ENCODE data around the gene NAPG. TPM values are rescaled to one million over a fixed set of nuclear protein-coding genes. Genes with fewer than 3 reads are reported as not detected.

The NAPG gene
- total and polyA plus RNA-seq, 9 of the 15 experiments (the other 6 are each of a cell fraction or from before 2014, with no cell fraction given), result 31.6 to 63.3 (median 50.9) TPM

DNA sequence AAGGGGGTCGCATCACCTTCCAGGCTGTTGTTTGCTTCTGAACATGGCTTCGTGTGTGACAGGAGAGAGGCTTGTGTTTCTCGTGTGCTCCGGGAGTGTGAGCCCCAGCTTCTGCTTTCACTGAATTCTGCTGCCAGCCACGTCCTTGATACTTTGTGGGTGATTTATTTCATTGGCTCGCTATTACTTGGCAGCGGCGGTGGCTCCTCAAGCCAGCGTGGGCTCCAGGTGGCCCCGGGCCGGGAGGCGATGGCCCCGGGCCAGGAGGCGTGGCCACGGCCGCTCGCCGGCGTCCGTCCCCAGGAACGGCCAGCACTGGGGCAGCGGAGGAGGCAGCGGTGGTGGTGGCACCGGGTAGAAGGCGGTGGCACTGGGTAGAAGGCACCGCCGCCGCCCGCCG lies 63.1 kb downstream of the NAPG start (continued):
- TF ChIP-seq, protein P1, sequence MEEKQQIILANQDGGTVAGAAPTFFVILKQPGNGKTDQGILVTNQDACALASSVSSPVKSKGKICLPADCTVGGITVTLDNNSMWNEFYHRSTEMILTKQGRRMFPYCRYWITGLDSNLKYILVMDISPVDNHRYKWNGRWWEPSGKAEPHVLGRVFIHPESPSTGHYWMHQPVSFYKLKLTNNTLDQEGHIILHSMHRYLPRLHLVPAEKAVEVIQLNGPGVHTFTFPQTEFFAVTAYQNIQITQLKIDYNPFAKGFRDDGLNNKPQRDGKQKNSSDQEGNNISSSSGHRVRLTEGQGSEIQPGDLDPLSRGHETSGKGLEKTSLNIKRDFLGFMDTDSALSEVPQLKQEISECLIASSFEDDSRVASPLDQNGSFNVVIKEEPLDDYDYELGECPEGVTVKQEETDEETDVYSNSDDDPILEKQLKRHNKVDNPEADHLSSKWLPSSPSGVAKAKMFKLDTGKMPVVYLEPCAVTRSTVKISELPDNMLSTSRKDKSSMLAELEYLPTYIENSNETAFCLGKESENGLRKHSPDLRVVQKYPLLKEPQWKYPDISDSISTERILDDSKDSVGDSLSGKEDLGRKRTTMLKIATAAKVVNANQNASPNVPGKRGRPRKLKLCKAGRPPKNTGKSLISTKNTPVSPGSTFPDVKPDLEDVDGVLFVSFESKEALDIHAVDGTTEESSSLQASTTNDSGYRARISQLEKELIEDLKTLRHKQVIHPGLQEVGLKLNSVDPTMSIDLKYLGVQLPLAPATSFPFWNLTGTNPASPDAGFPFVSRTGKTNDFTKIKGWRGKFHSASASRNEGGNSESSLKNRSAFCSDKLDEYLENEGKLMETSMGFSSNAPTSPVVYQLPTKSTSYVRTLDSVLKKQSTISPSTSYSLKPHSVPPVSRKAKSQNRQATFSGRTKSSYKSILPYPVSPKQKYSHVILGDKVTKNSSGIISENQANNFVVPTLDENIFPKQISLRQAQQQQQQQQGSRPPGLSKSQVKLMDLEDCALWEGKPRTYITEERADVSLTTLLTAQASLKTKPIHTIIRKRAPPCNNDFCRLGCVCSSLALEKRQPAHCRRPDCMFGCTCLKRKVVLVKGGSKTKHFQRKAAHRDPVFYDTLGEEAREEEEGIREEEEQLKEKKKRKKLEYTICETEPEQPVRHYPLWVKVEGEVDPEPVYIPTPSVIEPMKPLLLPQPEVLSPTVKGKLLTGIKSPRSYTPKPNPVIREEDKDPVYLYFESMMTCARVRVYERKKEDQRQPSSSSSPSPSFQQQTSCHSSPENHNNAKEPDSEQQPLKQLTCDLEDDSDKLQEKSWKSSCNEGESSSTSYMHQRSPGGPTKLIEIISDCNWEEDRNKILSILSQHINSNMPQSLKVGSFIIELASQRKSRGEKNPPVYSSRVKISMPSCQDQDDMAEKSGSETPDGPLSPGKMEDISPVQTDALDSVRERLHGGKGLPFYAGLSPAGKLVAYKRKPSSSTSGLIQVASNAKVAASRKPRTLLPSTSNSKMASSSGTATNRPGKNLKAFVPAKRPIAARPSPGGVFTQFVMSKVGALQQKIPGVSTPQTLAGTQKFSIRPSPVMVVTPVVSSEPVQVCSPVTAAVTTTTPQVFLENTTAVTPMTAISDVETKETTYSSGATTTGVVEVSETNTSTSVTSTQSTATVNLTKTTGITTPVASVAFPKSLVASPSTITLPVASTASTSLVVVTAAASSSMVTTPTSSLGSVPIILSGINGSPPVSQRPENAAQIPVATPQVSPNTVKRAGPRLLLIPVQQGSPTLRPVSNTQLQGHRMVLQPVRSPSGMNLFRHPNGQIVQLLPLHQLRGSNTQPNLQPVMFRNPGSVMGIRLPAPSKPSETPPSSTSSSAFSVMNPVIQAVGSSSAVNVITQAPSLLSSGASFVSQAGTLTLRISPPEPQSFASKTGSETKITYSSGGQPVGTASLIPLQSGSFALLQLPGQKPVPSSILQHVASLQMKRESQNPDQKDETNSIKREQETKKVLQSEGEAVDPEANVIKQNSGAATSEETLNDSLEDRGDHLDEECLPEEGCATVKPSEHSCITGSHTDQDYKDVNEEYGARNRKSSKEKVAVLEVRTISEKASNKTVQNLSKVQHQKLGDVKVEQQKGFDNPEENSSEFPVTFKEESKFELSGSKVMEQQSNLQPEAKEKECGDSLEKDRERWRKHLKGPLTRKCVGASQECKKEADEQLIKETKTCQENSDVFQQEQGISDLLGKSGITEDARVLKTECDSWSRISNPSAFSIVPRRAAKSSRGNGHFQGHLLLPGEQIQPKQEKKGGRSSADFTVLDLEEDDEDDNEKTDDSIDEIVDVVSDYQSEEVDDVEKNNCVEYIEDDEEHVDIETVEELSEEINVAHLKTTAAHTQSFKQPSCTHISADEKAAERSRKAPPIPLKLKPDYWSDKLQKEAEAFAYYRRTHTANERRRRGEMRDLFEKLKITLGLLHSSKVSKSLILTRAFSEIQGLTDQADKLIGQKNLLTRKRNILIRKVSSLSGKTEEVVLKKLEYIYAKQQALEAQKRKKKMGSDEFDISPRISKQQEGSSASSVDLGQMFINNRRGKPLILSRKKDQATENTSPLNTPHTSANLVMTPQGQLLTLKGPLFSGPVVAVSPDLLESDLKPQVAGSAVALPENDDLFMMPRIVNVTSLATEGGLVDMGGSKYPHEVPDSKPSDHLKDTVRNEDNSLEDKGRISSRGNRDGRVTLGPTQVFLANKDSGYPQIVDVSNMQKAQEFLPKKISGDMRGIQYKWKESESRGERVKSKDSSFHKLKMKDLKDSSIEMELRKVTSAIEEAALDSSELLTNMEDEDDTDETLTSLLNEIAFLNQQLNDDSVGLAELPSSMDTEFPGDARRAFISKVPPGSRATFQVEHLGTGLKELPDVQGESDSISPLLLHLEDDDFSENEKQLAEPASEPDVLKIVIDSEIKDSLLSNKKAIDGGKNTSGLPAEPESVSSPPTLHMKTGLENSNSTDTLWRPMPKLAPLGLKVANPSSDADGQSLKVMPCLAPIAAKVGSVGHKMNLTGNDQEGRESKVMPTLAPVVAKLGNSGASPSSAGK (IDR thresholded peaks at IDR 0.05), result peak; percentile 95
- TF ChIP-seq U2AF1 (optimal IDR thresholded peaks at IDR 0.05; ENCODE audit: low read depth, low read length) (no peak), GTF2A2 (tag; IDR thresholded peaks at IDR 0.05) (no peak), ADNP (tag; IDR thresholded peaks at IDR 0.05) (no peak), DPF2 (IDR thresholded peaks at IDR 0.05) (peak; percentile 33; the same call in 1 of the 2 replicates), PML (IDR thresholded peaks at IDR 0.05; ENCODE audit: low read length) (no peak), ZNF133 (CRISPR knock-in tag; IDR thresholded peaks at IDR 0.05) (no peak), ZNF778 (CRISPR knock-in tag; IDR thresholded peaks at IDR 0.05) (no peak), ZBTB17 (CRISPR knock-in tag; IDR thresholded peaks at IDR 0.05) (no peak), KLF1 (tag; IDR thresholded peaks at IDR 0.05) (no peak), NFRKB (IDR thresholded peaks at IDR 0.05; ENCODE audit: low read depth) (no peak), ZNF696 (CRISPR knock-in tag; conservative IDR thresholded peaks at IDR 0.05) (no peak), NEUROD1 (IDR thresholded peaks at IDR 0.05; ENCODE audit: borderline replicate concordance, low read depth, low read length, partially characterized antibody) (no peak), LEF1 (IDR thresholded peaks at IDR 0.05) (no peak), MYC (IDR thresholded peaks at IDR 0.05; ENCODE audit: low read depth, low read length) (0 out of 2 replicates have a peak, but pooled peaks have one; percentile 28), MYC (CRISPR knock-in tag; IDR thresholded peaks at IDR 0.05; ENCODE audit: borderline replicate concordance, low read depth) (no peak)
- TF ChIP-seq, protein P2, sequence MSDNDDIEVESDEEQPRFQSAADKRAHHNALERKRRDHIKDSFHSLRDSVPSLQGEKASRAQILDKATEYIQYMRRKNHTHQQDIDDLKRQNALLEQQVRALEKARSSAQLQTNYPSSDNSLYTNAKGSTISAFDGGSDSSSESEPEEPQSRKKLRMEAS (CRISPR knock-in tag; IDR thresholded peaks at IDR 0.05), result no peak
- TF ChIP-seq, protein P3, sequence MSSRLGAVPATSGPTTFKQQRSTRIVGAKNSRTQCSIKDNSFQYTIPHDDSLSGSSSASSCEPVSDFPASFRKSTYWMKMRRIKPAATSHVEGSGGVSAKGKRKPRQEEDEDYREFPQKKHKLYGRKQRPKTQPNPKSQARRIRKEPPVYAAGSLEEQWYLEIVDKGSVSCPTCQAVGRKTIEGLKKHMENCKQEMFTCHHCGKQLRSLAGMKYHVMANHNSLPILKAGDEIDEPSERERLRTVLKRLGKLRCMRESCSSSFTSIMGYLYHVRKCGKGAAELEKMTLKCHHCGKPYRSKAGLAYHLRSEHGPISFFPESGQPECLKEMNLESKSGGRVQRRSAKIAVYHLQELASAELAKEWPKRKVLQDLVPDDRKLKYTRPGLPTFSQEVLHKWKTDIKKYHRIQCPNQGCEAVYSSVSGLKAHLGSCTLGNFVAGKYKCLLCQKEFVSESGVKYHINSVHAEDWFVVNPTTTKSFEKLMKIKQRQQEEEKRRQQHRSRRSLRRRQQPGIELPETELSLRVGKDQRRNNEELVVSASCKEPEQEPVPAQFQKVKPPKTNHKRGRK (tag; IDR thresholded peaks at IDR 0.05), result peak; percentile 4; the same call in 1 of the 2 replicates
